ENCODE results near the gene SPAM1. TPM values are rescaled to one million over a fixed set of nuclear protein-coding genes. Genes with fewer than 3 reads are reported as not detected.

SPAM1 gene
- total RNA-seq, 2 experiments from 2014 or later, result not detected

DNA sequence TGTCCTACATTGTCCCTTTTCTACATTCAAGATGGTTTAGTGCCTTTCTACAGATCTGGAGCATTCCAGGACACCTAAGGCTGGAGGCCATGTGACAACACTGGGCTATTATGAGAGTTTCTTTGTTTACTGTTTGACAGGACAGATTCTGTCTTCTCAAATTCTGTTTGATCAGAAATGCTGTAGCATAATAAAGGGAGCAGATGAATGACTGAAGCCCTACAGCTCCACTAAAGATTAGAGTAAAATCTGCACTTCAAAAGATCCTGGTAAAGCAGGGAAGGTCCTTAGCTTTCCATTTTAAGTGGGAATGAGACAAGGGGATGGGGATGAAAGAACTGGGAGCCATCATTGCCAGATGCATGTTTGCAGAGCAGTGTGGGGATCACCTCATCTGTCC lies 69.4 kb downstream of the SPAM1 start:
- DNase-seq (no peak), ATAC-seq (ENCODE audit: poor library complexity) (no peak)
- H3K4me1 Mint-ChIP-seq (ENCODE audit: low read depth), result no peaks in the 10 kb centered on the region
- Histone ChIP-seq H3K4me1 (ENCODE audit: insufficient read depth, low read length) (no peaks in the 10 kb centered on the region), H3K9me3 (ENCODE audit: control insufficient read depth in 1 of 2, insufficient read depth in 1 of 2, low read length in 2 of 2) (no peaks in the 10 kb centered on the region), H3K36me3 (ENCODE audit: insufficient read depth, low read length) (no peaks in the 10 kb centered on the region), H3K27me3 (ENCODE audit: control insufficient read depth in 1 of 2, insufficient read depth in 2 of 2, low read length in 2 of 2) (no peaks in the 10 kb centered on the region), H3K27ac (ENCODE audit: low read depth in 1 of 2, low read length in 2 of 2) (no peak overlapping the region), H3K4me3 (ENCODE audit: low read length) (no peak overlapping the region)
- H3K4me3 Mint-ChIP-seq, result no peak overlapping the region
- no peak overlapping the region for H3K27ac Mint-ChIP-seq
- peaks cover 2% of the 10 kb centered on the region for H3K9me3 Mint-ChIP-seq
- peaks cover 7% of the 10 kb centered on the region for H3K27me3 Mint-ChIP-seq
- TF ChIP-seq, protein P1, sequence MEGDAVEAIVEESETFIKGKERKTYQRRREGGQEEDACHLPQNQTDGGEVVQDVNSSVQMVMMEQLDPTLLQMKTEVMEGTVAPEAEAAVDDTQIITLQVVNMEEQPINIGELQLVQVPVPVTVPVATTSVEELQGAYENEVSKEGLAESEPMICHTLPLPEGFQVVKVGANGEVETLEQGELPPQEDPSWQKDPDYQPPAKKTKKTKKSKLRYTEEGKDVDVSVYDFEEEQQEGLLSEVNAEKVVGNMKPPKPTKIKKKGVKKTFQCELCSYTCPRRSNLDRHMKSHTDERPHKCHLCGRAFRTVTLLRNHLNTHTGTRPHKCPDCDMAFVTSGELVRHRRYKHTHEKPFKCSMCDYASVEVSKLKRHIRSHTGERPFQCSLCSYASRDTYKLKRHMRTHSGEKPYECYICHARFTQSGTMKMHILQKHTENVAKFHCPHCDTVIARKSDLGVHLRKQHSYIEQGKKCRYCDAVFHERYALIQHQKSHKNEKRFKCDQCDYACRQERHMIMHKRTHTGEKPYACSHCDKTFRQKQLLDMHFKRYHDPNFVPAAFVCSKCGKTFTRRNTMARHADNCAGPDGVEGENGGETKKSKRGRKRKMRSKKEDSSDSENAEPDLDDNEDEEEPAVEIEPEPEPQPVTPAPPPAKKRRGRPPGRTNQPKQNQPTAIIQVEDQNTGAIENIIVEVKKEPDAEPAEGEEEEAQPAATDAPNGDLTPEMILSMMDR (IDR thresholded peaks at IDR 0.05), result no peak
- CTCF ChIA-PET, result no interaction called here
- intact Hi-C loops (cut with DNase I, micrococcal nuclease), result no loop called here
- POLR2A ChIA-PET, result no interaction called here
- no peaks in the 10 kb centered on the region for H3K36me3 Mint-ChIP-seq (ENCODE audit: low read depth)

DNA sequence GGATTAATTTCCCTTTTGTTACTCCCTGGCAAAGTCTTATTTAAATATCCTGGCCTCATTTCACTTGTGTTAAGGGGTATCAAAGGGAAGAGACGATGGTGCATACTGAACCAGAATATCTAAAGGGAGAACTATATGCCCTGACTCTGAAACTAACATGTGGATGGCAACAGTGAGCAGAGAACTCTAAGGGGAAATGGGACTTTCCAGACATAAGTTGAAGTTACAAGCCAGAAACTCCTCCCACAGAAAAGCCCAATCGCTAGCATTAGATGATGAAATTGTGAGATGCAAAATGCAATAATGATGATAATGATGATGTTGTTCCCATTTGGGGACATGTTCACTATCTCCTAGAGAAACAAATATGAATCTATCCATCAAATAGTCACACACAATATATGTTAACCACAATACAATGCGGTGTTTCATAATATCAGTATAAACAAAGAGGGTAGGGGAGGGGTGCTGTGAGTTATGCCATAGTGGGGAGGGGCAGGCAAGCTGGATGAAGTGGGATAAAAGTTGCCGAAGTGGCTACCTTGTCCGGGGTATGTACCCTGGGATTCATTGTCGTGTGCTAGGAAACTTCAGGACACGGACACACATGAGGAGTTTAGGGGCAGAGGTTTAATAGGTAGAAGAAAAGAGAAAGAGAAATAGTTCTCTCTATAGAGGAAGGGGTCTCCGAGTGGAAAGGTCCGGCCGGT lies 70.7 kb downstream of the SPAM1 start:
- intact Hi-C loops (cut with DNase I, micrococcal nuclease), result no loop called here
- H3K27ac Mint-ChIP-seq, result no peak overlapping the region
- ChIA-PET CTCF (no interaction called here), POLR2A (no interaction called here)
- ATAC-seq (ENCODE audit: poor library complexity), result no peak
- no peaks in the 10 kb centered on the region for H3K9me3 ChIP-seq (ENCODE audit: control insufficient read depth in 1 of 2, insufficient read depth in 1 of 2, low read length in 2 of 2)
- H3K36me3 Mint-ChIP-seq (ENCODE audit: low read depth), result no peaks in the 10 kb centered on the region
- H3K4me1 ChIP-seq (ENCODE audit: insufficient read depth, low read length), result no peaks in the 10 kb centered on the region
- no peaks in the 10 kb centered on the region for H3K4me1 Mint-ChIP-seq (ENCODE audit: low read depth)
- TF ChIP-seq, protein P1 (IDR thresholded peaks at IDR 0.05), result no peak
- no peak overlapping the region for H3K4me3 Mint-ChIP-seq
- peaks cover 2% of the 10 kb centered on the region for H3K9me3 Mint-ChIP-seq
- no peak overlapping the region for H3K27ac ChIP-seq (ENCODE audit: low read depth in 1 of 2, low read length in 2 of 2)
- no peaks in the 10 kb centered on the region for H3K36me3 ChIP-seq (ENCODE audit: insufficient read depth, low read length)
- no peak for DNase-seq
- H3K27me3 ChIP-seq (ENCODE audit: control insufficient read depth in 1 of 2, insufficient read depth in 2 of 2, low read length in 2 of 2), result no peaks in the 10 kb centered on the region
- H3K4me3 ChIP-seq (ENCODE audit: low read length), result no peak overlapping the region
- H3K27me3 Mint-ChIP-seq, result peaks cover 7% of the 10 kb centered on the region

DNA sequence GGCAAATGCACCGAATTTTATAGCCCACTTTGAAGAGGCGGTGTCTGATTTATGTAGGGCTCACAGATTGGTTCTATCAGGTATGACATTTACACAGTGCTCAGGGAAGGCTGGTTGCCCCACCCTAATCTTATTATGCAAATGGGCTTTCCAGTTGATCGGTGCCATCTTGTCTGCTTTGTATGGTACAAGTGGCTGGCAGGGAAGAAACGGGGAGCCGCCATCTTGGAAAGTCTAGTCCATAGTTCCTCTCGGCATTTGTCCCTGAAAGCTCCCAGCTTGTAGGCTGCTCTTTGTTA lies 71.2 kb downstream of the SPAM1 start:
- H3K4me1 ChIP-seq (ENCODE audit: insufficient read depth, low read length), result no peaks in the 10 kb centered on the region
- POLR2A ChIA-PET, result no interaction called here
- Mint-ChIP-seq H3K4me1 (ENCODE audit: low read depth) (no peaks in the 10 kb centered on the region), H3K27me3 (peaks cover 7% of the 10 kb centered on the region), H3K9me3 (peaks cover 2% of the 10 kb centered on the region), H3K4me3 (no peak overlapping the region), H3K36me3 (ENCODE audit: low read depth) (no peaks in the 10 kb centered on the region), H3K27ac (no peak overlapping the region)
- CTCF ChIA-PET, result no interaction called here
- peaks cover 0 to 2% of the 10 kb centered on the region in 2 experiments for H3K9me3 ChIP-seq (ENCODE audit: control insufficient read depth in 1 of 2, insufficient read depth in 1 of 2, low read length in 2 of 2)
- TF ChIP-seq, protein P1 (IDR thresholded peaks at IDR 0.05), result no peak
- H3K27me3 ChIP-seq (ENCODE audit: control insufficient read depth in 1 of 2, insufficient read depth in 2 of 2, low read length in 2 of 2), result no peaks in the 10 kb centered on the region
- ATAC-seq (ENCODE audit: poor library complexity) (no peak), DNase-seq (no peak)
- intact Hi-C loops (cut with DNase I, micrococcal nuclease), result no loop called here
- H3K36me3 ChIP-seq (ENCODE audit: insufficient read depth, low read length), result no peaks in the 10 kb centered on the region
- H3K4me3 ChIP-seq (ENCODE audit: low read length), result no peak overlapping the region
- no peak overlapping the region for H3K27ac ChIP-seq (ENCODE audit: low read depth in 1 of 2, low read length in 2 of 2)
